ENCODE results near the gene FHIT.

FHIT gene

DNA sequence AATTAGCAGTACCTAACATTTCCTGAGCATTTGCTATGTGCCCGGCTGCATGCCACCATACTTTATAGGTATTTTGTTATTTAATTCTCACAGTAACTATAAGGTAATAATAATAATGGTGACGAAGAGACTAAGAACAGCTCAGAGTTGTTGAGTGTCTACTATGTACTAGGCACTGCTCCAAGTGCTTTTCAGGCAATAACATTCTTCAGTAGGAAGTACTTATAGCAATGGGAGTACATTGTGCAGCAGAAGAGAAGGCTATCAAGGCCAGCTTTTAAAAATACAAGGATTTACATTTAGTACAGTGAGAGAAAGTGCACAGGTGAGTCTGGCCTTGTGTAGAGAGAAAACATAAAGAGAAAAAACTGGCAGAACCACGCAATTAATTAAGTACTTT, 647.4 kb downstream of the FHIT start:
- DNase-seq, result no peak

GRCh38 chr3:60600848-60601247, 650.4 kb downstream of the FHIT start:
- no peak for DNase-seq

DNA sequence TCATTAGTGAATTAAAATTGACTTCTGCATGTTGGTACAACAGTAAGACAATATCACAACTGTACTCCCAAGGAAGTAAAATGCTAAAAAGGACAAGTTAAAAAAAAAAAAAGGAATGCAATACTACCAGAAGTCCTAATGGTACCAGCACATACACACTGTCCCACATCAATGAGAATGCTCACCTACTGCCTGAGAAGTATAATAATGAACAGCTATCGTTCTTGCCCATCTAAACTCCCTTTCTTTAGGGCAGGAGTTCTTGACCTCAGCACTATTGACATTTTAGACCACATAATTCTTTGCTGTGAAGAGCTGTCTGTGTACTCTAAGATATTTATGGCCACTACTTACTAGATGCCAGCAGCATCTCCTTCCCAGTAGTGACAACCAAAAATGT, 651.7 kb downstream of the FHIT start:
- no peak for DNase-seq

- DNase-seq, result no peak
Observed at GRCh38 chr3:60598671-60599070, 652.6 kb downstream of the FHIT start.

DNA sequence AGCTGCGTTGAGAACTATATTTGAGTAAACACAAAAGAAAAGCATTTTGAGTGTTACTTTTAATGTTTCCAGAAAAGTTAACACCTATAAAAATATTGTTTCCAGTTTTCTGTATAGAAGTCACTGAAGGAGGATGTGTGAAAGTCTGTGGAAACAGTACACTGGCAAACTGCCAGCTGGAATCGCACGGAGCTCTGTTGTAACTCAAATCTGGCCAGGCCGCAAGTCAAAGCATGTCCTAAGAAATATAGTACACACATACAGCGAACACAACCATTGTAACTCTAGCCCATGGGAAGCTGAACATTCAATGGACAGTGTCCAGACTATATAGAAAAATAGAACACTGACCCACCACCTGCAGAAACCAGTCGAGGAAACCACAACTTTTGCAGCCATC, 657.2 kb downstream of the FHIT start:
- no peak for DNase-seq

- DNase-seq, result no peak
Observed at GRCh38 chr3:60591267-60591666, 660.0 kb downstream of the FHIT start.

- DNase-seq, result no peak
Observed at GRCh38 chr3:60588806-60589205, 662.4 kb downstream of the FHIT start.

GRCh38 chr3:60585918-60586317, 665.3 kb downstream of the FHIT start:
- no peak for DNase-seq

- DNase-seq, result no peak
Observed at GRCh38 chr3:60584250-60584649, 667.0 kb downstream of the FHIT start.

DNA sequence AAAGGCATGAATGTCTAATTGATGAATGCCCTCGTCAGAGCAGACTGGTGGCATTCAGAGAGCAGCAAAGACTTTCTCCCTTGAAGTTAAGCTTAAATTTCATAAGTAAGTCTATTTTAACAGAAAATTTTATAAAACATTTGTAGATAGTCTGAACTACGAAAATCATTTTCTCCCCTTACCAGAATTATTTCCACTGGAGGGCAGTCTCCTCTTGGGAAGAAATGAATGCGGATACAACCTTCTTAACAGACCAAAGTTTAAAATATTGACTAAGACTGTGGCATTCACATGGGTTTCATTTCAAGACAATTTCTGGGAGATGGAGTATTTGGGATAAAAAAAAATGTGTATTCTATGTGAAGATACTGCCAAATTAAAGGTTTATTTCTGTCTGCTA, 669.0 kb downstream of the FHIT start:
- no peak for DNase-seq

GRCh38 chr3:60580809-60581208, 670.4 kb downstream of the FHIT start:
- DNase-seq, result no peak

DNA sequence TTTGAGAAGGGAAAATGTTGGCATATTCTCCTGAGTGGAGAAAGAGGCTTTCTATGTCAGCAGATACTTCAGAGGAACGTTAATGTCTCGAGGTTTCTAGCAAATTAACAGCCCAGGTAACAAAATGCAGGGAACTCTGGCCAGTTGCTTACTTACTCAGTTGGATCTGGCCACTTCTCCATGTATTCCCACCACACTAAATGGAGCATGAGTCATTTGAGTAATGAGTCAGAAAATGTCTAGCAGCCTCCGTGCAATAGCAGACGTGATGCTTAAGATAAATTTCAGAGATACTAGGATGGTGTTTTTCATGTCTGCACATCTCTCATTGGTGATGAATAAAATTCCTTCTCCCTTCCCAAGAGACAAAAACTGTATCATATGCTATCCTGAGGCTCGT, 671.5 kb downstream of the FHIT start:
- no peak for DNase-seq

- no peak for DNase-seq
Observed at GRCh38 chr3:60578936-60579335, 672.3 kb downstream of the FHIT start.

DNA sequence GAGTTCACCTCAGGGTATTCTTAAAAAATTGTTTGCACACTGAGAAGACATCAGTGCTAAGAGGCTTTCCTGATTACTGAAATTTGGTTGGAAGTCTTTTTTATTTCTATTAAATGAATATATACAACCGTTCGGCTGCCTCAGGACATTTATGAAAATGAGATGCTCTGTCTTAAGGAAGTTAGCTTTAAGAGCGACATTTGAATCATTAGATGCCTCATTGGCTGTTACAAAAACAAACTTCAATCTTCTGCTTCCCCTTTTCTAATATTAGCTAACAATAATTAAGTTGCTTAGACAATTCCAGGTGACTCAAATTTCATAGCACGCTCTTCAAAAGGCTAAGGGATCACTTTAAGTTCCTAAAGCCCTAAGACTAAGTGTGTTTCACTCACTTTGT, 673.7 kb downstream of the FHIT start:
- no peak for DNase-seq

DNA sequence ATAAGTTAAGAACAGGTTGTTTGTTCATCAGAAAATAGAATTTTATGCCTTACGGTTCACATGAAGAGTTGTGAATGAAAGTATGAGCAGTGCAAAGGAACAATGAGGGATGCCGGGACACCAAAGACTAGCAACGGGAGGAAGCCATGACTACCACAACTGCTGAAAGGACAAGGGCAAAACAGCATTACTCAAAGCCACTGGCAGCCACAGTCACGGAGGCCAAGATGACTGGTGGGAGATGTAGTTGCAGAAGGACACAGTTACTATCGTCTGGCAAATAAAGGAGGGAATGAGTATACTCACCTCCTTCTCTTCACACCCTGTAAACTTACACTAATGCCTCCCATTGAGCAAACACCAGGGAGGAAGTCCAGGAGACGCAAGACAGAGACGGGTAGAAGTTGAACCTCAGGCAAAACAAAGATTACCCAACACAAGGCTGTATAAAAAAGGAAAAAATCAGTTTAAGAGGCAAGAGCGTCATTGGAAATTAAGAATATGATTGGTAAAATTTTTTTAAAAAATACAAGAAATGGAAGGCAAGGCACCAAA, 675.5 kb downstream of the FHIT start:
- no peak for DNase-seq

- no peak for DNase-seq
Observed at GRCh38 chr3:60574046-60574769, 677.0 kb downstream of the FHIT start.

GRCh38 chr3:60573494-60573893, 677.8 kb downstream of the FHIT start:
- no peak for DNase-seq

GRCh38 chr3:60571511-60571910, 679.7 kb downstream of the FHIT start:
- no peak for DNase-seq

DNA sequence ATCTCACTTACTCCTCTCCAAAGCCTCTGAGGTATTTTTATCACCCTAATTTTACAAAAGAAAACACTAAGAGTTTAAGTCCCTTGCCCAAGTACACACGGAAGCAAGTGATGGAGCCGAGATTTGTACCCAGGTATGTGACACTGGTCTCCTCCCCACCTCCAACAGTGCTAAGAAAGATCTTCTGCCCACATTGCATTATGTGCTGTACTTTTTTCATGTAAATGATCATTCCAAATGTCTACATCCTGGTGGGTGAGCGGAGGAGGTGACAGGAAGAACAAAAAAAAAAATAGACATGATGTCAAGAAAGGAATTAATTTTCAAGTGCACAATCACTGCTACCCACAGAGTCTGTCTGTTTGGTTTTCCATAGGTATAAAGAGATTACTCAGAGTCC, 694.1 kb downstream of the FHIT start:
- no peak for DNase-seq

DNA sequence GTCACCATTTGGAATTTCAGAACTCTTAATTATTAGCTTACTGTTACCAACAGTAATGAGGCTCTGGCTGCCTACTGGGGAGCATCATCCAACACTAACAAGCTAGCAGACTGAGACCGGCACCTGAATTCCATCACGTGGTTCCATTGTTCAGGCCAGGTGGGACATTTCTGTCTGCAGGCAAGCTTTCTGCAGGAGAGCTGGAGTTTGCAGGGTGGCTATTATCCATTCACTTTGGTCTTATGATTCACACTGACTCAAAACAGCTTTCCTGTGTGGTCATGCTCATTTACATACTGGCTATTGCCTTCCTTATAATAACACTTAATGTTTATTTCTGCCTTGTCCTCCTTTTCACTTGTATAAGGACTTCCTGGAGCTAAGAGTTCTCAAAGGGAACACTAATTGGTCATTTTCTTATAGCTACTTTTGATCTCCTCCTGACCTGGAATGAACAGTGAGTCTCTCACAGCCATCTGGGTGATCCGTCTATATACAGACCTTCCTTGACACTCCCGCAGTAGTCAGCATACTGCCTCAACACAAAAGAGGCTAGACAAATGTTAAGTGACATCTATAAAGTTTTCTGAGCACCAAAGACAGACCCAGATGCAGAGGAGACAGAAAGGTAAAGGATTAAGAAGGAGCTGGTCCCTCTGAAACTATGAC, 695.4 kb downstream of the FHIT start:
- no peak for DNase-seq

DNA sequence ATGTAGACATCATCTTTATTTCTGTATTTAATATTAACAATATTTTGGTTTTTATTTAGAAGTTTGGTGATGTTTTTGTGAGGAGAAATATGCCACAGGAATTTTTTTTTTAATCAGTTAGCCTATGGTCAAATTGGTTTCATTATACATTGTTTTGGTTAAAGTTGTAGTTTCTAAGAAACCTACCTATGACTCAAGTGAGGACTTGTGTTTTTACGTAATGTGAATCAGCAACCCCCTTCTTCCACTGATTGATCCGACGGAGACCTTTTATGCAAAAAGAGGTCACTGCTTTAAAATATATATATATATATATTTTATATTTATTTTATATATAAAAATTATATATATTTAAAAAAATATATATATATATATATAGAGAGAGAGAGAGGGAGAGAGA, 698.1 kb downstream of the FHIT start:
- DNase-seq, result no peak

GRCh38 chr3:60552581-60552980, 698.7 kb downstream of the FHIT start:
- DNase-seq, result no peak

- DNase-seq, result no peak
Observed at GRCh38 chr3:60551455-60552209, 699.6 kb downstream of the FHIT start.

- DNase-seq, result no peak
Observed at GRCh38 chr3:60549863-60550262, 701.4 kb downstream of the FHIT start.
